Neural crest cell (in vitro differentiated cells): ENCODE data around the gene ANK3. TPM values are rescaled to one million over a fixed set of nuclear protein-coding genes. Genes with fewer than 3 reads are reported as not detected.

Experiments
- DNase-seq: peaks from one replicate; pipeline ENCODE4 v3.0.0; 2021; ENCODE audit warnings: low read depth, mixed read lengths, low spot score
- H3K27ac Mint-ChIP-seq: one replicate; pipeline ENCODE4 v1.8.0; 2021; ENCODE audit warnings: mild to moderate bottlenecking, mixed read lengths; ENCODE audit not compliant: unreplicated experiment
- H3K27me3 Mint-ChIP-seq: 2 replicates; pipeline ENCODE4 v1.8.0; 2021; ENCODE audit warnings: low read depth, mild to moderate bottlenecking, mixed read lengths
- H3K36me3 Mint-ChIP-seq: 2 replicates; pipeline ENCODE4 v1.8.0; 2021; ENCODE audit warnings: low read depth, mild to moderate bottlenecking, mixed read lengths
- H3K4me1 Mint-ChIP-seq: 2 replicates; pipeline ENCODE4 v1.8.0; 2021; ENCODE audit warnings: mixed read lengths
- H3K4me3 Mint-ChIP-seq: one replicate; pipeline ENCODE4 v1.8.0; 2021; ENCODE audit warnings: mild to moderate bottlenecking, mixed read lengths
- H3K9me3 Mint-ChIP-seq: 2 replicates; pipeline ENCODE4 v1.8.0; 2021; ENCODE audit warnings: mixed read lengths
- total RNA-seq: library from RNA; stranded (reverse); gene quantifications from 2 replicates; pipeline ENCODE4 v1.2.1, GENCODE V29; 2021
- TF ChIP-seq, protein P1 (sequence below): fragments of 200-600 bp; sonication (generic); conservative IDR thresholded peaks from 2 replicates; pipeline ENCODE4 v1.5.0; 2021; ENCODE audit warnings: antibody characterized with exemption, mild to moderate bottlenecking

The ANK3 gene
- total RNA-seq, 1 donor from 2014 or later: 45.2 TPM

DNA sequence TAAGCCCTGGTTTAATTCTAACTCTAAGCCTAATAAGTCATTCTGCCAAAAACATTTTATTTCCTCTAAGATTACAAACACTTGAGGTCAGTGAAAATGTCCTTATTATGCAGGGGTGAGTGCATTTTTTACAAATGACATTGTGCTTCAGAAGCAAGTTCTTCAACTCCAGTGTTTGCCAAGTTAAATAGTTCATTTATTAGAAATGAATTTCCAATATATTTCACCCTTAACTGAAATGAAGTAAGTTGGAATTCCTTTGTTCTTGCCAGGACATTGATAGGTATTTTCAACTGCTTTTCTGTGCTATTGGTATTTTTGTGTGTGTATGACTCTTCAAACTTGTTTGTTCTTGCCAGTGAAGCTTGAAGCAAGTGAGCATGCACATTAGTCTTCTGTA lies 393.8 kb downstream of the ANK3 start:
- peaks cover 3% of the 10 kb centered on the region for H3K27me3 Mint-ChIP-seq
- no peak for DNase-seq
- H3K27ac Mint-ChIP-seq: no peak overlapping the region
- H3K36me3 Mint-ChIP-seq: no peaks in the 10 kb centered on the region
- peaks cover 7% of the 10 kb centered on the region for H3K9me3 Mint-ChIP-seq
- H3K4me1 Mint-ChIP-seq: peaks cover 9% of the 10 kb centered on the region
- TF ChIP-seq, protein P1, sequence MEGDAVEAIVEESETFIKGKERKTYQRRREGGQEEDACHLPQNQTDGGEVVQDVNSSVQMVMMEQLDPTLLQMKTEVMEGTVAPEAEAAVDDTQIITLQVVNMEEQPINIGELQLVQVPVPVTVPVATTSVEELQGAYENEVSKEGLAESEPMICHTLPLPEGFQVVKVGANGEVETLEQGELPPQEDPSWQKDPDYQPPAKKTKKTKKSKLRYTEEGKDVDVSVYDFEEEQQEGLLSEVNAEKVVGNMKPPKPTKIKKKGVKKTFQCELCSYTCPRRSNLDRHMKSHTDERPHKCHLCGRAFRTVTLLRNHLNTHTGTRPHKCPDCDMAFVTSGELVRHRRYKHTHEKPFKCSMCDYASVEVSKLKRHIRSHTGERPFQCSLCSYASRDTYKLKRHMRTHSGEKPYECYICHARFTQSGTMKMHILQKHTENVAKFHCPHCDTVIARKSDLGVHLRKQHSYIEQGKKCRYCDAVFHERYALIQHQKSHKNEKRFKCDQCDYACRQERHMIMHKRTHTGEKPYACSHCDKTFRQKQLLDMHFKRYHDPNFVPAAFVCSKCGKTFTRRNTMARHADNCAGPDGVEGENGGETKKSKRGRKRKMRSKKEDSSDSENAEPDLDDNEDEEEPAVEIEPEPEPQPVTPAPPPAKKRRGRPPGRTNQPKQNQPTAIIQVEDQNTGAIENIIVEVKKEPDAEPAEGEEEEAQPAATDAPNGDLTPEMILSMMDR: no peak
- H3K4me3 Mint-ChIP-seq: no peak overlapping the region

DNA sequence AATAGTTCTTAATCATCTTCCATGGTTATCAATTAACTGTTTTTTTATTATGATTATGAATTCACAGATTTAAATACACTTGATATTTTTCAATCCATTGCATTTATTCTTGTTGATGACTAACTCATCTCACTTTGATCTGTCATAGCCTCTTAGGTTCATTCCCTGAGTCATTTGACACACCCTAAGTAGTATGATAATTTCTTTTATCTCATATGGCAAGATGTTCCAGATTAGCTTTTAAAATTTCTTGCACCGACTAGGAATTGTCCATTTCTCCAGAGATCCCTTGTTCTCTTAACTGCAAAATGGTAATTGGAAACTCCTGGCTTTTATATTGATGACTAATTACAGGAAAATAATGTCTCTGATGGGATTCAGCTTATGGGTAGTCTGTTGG lies 395.7 kb downstream of the ANK3 start:
- TF ChIP-seq, protein P1: no peak
- no peak for DNase-seq
- peaks cover 3% of the 10 kb centered on the region for H3K27me3 Mint-ChIP-seq
- H3K9me3 Mint-ChIP-seq: peaks cover 7% of the 10 kb centered on the region
- H3K27ac Mint-ChIP-seq: no peak overlapping the region
- H3K36me3 Mint-ChIP-seq: no peaks in the 10 kb centered on the region
- H3K4me1 Mint-ChIP-seq: peaks cover 9% of the 10 kb centered on the region
- no peak overlapping the region for H3K4me3 Mint-ChIP-seq

DNA sequence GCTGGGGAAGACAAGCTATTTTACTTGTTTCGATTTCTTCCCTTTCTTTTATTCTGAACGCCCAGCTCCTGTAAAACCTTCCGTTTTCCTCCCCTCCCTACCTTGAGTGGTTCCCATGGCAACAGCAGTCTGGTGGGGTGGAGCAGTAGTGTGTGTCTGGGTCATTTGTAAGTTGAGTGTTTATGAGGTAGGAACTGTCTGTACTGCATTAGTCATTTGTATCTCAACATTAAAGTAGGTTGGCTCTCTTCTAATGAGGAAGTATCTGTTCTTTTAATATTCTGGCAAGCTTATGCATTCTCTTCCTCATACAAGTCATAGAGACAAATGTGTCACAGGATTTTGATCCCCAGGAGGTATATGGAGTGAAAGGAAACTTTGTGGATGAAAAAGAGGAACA lies 398.0 kb downstream of the ANK3 start:
- H3K4me1 Mint-ChIP-seq: peaks cover 9% of the 10 kb centered on the region
- peaks cover 3% of the 10 kb centered on the region for H3K27me3 Mint-ChIP-seq
- no peak overlapping the region for H3K4me3 Mint-ChIP-seq
- TF ChIP-seq, protein P1: no peak
- peaks cover 14% of the 10 kb centered on the region for H3K9me3 Mint-ChIP-seq
- H3K36me3 Mint-ChIP-seq: peaks cover 4% of the 10 kb centered on the region
- no peak for DNase-seq
- no peak overlapping the region for H3K27ac Mint-ChIP-seq

DNA sequence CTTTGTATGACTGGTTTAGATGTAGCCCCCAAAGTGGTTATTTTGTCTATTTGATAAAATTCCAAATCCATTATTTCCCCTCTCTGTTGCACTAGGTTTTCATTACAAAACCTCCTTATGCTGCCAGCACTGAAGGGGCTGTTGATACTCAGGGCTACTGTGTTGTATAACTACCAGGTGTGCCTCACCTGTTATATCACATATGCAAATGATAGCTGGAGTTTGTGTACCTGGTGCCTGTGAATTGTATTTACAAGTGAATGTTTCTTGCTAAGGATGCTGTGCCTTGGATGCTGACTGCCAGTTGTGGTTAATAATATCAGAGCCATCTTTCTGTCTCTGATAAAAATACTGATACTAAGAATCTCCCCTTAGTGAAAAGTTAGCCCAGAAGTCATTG lies 398.6 kb downstream of the ANK3 start:
- Mint-ChIP-seq H3K9me3 (peaks cover 12% of the 10 kb centered on the region), H3K4me1 (peaks cover 9% of the 10 kb centered on the region), H3K36me3 (peaks cover 4% of the 10 kb centered on the region), H3K4me3 (no peak overlapping the region), H3K27ac (no peak overlapping the region), H3K27me3 (peaks cover 3% of the 10 kb centered on the region)
- DNase-seq: no peak
- TF ChIP-seq, protein P1: no peak

DNA sequence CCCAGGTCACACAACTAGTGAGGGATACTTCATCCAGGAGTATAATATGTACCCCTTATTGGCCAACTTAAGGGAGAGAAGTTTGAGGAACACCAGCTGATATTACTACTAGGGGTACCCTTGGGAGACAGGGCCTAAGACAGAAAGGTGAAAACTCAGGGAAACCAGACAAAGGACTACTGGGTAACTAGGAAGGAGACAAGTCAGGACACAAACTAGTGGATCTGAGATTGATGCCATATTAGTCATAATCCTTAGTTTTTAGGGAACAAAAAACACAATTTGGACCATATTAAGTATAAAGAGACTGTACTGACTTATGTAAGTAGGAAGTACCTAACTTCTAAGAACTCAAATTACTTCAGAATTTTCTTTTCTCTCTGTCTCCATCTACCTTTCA lies 404.0 kb downstream of the ANK3 start:
- H3K4me1 Mint-ChIP-seq: no peaks in the 10 kb centered on the region
- no peaks in the 10 kb centered on the region for H3K27me3 Mint-ChIP-seq
- H3K27ac Mint-ChIP-seq: no peak overlapping the region
- H3K9me3 Mint-ChIP-seq: peaks cover 7% of the 10 kb centered on the region
- no peak overlapping the region for H3K4me3 Mint-ChIP-seq
- H3K36me3 Mint-ChIP-seq: peaks cover 4% of the 10 kb centered on the region
- TF ChIP-seq, protein P1: no peak
- no peak for DNase-seq

DNA sequence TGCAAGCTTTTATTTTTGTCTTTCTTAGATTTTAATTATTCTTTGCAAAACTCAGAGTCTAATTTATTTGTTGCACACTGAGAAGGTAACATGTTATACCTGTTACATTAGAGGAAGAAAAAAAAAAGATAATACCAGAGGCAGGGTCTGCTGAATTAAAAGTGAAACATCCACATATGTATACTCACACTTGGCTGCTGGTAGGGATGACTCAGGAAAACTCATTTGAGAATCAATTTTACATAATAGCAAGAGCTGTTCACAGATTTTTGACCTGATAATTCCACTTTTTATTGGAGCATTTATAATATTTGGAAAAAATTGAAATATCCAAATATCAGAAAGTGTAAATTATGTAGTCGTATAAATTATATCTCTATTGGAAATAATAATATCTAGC lies 405.3 kb downstream of the ANK3 start:
- Mint-ChIP-seq H3K4me1 (no peaks in the 10 kb centered on the region), H3K36me3 (peaks cover 4% of the 10 kb centered on the region), H3K27ac (no peak overlapping the region), H3K9me3 (peaks cover 7% of the 10 kb centered on the region), H3K4me3 (no peak overlapping the region), H3K27me3 (no peaks in the 10 kb centered on the region)
- TF ChIP-seq, protein P1: no peak
- DNase-seq: no peak
